ENCODE results near the gene TRPC4AP.
"Not testable (repeated sequence)": the region's sequence is repeated elsewhere in the genome, so short reads cannot be mapped to it uniquely, and the experiment has no call there.

Gene TRPC4AP

DNA sequence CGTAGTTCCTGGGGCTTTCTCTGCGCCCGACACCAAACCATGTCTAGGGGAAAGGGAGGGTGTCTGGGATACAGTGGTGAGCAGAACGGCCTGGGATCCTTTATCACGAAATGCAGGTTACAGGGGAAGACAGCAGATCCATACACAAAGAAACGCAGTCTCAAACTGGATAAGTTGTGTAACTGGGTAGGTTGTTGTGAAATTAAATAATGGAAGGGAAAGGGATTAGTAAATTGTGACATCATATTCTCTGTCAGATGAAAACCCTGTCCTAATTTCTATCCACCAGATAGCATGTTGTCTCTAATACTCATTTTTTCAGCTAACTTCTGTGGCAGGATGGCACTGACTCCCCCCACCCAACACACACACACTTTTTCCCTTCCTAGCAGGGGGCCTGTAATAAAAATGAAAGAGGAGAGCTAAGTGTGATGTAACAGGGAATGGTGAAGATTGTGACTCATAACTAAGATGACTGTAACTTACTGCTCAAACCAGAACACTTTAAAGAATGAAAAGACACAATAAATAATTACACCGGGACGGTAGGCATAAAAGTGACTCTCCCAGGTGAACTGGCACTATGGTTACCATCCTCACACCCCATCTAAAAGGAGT, 769 bp upstream of the TRPC4AP start:
- DNase-seq, result no peak

DNA sequence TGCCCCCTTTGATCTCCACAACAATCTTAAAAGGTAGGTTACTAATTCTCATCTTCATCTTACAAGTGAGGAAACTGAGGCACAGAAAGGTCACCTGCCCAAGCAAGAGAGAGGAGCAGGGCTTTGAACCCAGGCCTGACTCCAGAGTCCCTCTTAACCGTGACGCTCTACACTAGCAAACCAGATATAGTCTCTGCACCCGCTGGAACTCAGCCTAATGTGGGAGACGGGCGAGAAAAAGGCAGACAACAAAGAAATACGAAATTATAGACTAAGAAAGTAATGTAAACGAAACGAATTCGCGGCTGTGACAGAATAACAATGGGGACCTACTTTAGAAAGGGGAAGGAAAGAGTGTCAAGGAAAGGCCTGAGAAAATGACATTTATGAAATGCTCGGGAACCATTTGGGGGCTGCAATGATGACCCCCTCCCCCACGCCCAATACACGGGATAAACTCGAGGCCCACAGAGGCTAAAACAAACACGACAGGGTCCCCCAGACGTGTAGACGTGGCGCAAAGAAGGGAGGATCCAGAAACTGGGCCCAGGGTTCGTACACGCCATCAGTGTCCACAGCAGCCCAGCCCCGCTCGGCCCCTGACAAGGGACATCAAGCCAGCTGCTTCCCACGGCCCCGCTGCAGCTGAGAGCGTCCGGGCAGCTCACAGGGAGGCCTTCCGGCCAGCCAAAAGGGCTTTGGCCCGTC, 637 bp downstream of the TRPC4AP start:
- DNase-seq, result no peak

DNA sequence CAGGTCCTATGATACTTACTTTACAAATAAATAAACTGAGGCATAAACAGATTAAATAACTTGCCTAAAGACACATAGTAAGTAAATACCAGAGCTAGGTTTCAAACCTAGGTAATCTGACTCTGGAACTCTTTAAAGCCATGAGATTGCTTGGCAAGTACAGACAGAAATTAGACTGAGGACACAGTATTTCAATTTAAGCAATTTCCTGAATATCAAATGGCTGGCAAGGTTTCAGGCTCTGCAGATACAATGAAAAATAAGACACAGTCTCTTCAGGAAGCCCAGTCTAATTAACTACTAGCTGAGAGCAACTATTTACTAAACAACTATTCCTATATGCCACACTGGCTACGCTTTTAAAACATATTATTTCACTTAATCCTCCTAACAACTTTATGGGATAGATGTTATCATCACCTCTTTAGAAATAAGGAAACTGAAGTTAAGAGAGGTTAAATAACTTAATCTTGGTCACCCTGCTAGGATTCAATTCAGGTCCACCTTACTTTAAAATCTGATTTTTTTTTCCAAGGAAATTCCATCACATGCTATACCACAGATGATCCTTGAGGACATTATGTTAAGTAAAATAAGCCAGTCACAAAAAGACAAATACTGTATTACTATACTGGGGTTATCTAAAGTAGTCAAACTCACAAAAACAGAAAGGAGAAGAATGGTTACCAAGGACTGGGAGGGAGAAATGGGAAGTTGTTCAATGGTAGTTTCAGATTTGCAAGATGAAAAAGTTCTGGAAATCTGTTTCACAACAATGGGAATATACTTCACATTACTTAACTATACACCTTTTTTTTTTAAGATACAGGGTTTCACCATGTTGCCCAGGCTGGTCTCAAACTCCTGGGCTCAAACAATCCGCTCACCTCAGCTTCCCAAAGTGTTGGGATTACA, 4.1 kb downstream of the TRPC4AP start:
- DNase-seq, result no peak

DNA sequence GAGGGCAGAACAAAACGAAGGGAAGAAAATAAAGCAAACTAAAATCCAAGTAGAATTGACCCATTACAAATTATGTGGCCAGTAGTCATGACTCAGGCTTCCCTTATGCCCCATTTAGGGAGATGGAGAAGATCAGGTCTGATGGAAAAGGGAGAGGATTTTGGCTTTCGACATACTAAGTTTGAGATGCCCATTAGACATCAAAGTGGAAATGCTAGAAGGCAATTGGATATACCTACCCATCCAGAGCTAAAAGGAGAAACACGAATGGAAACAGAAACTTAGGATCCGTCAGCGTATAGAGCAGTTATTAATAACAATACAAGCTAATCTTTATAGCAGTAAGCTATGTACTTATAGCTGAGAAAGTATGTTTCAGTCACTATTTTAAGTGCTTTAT, 4.8 kb downstream of the TRPC4AP start:
- DNase-seq, result no peak

DNA sequence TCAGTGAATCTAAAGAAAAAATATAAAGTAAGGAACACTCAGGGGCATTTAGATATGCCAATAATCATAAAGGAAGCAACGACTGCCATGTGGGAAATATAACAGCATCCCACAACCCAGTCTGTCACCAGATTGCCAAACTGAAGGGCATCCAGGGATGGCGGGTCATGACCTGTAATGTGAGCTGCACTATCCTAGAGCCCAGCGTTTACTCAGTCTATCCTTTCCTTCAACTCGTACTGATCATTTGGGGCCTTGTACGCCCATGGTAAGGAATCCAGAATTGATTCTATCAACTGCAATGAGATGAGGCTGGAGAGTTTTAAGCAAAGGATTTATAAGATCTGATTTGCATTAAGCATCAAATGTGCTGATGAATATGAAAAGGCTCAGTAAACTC, 5.3 kb downstream of the TRPC4AP start:
- no peak for DNase-seq

DNA sequence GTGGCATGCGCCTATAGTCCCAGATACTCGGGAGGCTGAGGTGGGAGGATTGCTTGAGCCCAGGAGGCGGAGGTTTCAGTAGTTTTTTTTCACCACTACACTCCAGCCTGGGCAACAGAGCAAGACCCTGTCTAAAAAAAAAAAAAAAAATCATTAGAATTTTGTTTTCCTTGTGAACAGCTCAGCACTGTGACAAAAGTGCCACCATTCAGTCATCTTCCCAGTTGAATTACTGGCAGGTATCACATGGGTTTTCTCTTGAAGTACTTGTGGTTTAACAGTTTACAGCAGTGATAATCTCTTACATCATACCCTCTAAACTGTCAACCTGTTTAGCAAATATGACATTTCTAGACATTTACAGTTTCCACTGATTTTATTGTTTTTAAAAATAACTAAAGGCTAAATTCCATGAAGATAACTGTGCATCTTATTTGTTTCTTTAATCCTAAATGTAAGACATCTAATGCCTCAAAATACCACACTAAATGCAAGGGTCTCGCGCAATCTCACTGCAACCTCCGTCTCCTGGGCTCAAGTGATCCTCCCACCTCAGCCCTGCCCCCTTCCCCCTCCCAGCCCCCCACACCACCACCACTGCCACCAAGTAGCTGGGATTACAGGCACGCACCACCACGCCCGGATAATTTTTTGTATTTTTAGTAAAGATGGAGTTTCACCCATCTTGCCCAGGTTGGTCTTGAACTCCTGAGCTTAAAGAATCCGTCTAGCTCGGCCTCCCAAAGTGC, 7.0 kb downstream of the TRPC4AP start:
- DNase-seq, result no peak

DNA sequence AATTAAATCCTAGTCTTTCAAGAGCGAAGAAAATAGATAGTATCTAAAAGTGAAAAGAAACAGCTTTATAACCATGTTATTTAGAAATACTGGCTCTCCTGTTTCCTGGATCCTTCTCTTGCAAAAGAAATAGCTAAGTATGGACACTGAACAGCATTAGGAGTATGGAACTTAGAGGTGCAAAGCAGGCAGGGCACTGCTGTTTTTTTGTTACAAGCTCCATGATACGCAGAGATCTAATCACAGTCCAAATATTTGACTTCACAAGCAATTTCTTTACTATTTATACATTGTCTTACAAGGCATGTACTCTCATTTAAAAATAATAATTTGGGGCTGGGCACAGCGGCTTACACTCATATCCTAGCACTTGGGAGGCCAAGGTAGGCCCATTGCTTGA, 7.6 kb downstream of the TRPC4AP start:
- DNase-seq, result no peak

DNA sequence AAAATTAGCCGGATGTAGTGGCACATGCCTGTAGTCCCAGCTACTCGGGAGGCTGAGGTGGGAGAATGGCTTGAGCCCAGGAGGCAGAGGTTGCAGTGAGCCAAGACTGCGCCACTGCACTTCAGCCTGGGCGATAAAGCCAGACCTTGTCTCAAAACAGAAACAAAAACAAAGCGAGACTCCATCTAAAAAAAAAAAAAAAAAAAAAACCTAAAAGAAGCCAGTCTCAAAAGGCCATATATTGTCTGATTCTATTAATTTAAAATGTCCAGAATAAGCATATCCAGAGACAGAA, 12.3 kb downstream of the TRPC4AP start:
- DNase-seq, result not testable (repeated sequence)

DNA sequence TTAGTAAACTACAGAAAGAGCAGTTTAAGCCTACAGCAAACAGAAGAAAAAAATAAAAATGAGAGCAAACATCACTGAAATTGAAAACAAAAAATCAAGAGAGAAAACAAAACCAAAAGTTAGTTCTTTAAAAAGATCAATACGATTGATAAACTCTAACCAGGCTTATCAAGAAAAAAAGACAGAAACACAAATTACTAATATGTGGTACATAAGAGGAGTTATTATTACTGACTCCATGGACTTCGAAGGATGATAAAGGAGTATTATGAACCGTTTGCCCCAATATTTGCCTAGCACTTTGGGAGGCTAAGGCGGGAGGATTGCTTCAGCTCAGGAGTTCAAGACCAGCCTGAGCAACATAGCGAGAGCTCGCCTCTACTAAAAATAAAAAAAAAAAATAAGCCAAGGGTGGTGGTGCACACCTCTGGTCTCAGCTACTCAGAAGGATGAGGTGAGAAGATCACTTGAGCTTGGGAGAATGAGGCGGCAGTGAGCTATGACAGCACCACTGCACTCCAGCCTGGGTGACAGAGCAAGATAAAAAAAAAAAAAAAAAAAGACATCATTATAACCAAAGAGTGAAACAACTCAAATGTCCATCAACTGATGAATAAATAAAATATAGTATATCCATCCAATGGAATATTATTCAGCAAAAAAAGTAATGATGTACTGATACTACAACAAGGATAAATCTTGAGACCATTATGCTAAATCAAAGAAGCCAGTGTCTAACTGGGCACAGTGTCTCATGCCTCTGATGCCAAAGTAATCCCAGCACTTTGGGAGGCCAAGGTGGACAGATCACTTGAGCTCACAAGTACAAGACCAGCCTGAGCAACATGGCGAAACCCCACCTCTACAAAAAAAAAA, 12.9 kb downstream of the TRPC4AP start:
- DNase-seq, result no peak

DNA sequence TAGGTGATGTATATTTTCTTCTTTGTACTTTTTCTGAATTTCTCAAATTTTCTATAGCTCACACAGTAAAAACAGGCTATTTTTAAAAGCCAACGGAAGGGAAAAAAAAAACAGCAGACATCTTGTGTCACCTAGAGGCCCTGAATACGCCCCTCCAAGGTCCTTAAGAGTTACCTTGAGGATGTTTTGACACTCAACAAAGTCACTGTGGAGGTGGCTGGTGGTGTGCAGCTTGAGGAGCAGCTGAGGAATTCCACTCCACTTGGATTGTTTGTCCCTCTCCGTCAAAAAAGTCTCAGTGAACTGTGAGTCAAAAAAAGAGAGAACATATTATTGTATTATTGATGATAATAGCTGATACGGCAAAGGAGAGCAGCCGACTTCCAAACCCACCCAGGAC, 14.7 kb downstream of the TRPC4AP start:
- DNase-seq, result no peak

DNA sequence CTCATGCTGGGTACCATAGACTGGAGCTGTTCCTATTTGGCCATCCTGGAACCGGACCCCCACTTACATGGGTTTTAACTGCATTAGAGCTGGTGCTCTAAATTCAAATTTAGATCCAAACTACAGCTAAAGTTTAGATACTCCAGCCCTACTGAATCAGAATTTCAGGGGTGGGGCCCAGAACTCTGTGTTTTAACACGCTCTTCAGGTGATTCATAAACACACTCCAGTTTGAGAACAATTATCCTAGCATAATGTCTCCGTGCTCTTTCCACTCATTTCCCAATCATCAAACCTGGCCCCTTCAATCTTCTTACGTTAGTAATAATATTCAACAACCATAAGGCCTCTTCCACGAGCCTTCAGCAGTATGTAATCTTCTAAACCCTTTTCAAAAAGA, 15.3 kb downstream of the TRPC4AP start:
- no peak for DNase-seq

DNA sequence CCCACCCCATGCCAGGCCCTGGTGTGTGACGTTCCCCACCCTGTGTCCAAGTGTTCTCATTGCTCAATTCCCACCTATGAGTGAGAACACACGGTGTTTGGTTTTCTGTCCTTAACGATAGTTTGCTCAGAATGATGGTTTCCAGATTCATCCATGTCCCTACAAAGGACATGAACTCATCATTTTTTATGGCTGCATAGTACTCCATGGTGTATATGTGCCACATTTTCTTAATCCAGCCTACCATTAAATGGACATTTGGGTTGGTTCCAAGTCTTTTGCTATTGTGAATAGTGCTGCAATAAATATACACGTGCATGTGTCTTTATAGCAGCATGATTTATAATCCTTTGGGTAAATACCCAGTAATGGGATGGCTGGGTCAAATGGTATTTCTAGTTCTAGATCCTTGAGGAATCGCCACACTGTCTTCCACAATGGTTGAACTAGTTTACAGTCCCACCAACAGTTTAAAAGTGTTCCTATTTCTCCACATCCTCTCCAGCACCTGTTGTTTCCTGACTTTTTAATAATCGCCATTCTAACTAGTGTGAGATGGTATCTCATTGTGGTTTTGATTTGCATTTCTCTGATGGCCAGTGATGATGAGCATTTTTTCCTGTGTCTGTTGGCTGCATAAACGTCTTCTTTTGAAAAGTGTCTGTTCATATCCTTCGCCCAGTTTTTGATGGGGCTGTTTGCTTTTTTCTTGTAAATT, 21.0 kb downstream of the TRPC4AP start:
- DNase-seq, result not testable (repeated sequence)

DNA sequence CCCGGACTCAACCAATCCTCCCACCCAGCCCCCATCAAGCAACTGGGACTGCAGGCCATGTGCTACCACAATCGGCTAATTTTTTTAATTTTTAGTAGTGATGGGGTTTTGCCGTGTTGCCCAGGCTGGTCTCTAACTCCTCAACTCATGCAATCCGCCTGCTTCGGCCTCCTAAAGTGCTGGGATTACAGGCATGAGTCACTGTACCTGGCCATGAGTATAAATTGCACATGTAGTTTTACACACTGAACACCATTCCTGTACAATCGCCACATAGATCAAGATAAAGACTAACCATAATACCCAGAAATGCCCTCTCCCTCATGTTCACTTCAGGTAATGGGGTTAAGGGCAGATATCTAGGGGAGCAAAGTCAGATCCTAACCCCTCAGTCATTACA, 26.4 kb downstream of the TRPC4AP start:
- no peak for DNase-seq

DNA sequence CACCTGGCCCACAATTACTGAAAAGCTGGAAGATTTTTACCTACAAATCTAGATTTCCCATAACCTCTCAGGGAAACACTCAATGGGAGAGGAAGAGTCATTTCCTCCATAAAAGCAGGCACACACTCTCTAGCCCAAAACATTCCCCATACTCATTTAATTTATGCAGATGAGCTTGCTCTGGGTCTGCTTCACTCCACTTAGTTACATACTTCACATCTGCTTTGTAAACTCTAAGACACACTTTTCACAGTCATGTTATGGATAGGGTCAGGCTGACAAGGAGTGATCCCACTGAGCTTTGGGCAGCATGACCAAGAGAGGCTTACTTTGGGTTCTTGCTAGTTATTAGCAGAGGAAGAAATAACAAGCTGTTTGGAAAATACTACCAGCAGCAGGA, 27.4 kb downstream of the TRPC4AP start:
- DNase-seq, result no peak

DNA sequence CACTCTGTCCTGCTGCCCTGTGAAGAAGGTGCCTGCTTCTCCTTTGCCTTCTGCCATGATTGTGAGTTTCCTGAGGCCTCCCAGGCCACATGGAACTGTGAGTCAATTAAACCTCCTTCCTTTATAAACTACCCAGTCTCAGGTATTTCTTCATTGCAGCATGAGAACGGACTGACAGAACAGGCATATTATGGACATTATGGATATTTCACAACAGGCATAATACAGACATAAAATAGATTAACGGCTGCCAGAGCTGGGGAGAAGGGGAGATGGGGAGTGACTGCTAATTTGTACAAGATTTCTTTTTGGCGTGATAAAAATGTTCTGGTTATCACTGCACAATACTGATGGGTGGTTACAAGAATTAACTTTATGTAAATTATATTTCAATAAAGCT, 29.4 kb downstream of the TRPC4AP start:
- DNase-seq, result no peak

DNA sequence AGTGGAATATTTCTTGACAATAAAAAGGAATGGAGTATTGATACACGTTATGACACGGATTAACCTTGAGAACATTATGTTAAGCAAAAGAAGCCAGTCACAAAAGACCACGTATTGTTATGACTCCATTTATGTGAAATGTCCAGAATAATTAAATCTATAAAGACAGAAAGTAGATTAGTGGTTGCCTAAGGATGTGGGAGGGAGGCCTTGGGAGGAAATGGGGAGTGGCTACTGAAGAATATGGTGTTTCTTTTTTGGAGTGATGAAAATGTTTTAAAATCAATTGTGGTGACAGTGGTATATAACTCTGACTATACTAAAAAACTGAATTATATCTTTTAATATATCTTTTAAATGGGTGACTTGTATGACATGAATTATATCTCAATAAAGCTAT, 30.1 kb downstream of the TRPC4AP start:
- no peak for DNase-seq

DNA sequence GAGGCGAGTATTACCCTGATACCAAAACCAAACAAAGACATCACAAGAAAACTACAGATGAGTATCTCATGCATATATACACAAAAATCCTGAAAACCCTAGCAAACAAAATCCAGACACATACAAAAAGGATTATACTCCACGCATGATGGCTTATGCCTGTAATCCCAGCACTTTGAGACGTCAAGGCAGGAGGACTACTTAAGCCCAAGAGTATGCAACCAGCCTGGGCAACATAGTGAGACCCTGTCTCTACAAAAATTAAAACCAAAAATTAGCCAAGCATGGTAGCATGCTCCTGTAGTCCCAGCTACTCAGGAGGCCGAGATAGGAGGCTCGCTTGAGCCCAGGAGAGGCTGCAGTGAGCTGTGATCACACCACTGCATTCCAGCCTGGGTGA, 32.4 kb downstream of the TRPC4AP start:
- DNase-seq, result no peak

DNA sequence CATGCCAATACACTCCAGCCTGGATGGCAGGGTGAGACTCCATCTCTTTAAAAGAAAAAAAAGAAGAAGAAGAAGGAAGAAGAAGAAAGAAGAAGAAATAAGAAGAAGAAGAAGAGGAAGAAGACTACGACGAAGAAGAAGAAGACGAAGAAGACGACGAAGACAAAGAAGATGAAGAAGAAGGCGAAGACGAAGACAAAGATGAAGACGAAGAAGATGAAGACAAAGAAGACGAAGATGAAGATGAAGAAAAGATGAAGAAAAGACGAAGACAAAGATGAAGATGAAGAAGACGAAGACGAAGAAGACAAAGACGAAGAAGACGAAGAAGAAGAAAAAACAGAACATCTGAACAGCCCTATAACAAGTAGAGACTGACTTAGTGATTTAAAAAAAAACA, 33.0 kb downstream of the TRPC4AP start:
- no peak for DNase-seq

DNA sequence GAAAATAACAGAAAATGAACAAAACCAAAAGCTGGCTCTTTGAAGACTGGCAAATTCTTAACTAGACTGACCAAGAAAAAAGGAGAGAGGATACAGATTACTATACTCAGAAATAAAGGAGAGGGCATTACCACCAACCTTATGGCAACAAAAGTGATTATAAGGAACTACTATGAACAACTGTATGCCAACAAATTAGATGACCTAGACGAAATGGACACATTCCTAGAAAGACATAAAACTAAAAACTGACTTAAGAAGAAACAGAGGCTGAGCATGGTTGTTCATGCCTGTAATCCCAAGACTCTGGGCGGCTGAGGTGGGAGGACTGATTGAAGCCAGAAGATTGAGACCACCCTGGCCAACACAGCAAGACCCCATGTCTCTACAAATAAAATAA, 33.5 kb downstream of the TRPC4AP start:
- no peak for DNase-seq

DNA sequence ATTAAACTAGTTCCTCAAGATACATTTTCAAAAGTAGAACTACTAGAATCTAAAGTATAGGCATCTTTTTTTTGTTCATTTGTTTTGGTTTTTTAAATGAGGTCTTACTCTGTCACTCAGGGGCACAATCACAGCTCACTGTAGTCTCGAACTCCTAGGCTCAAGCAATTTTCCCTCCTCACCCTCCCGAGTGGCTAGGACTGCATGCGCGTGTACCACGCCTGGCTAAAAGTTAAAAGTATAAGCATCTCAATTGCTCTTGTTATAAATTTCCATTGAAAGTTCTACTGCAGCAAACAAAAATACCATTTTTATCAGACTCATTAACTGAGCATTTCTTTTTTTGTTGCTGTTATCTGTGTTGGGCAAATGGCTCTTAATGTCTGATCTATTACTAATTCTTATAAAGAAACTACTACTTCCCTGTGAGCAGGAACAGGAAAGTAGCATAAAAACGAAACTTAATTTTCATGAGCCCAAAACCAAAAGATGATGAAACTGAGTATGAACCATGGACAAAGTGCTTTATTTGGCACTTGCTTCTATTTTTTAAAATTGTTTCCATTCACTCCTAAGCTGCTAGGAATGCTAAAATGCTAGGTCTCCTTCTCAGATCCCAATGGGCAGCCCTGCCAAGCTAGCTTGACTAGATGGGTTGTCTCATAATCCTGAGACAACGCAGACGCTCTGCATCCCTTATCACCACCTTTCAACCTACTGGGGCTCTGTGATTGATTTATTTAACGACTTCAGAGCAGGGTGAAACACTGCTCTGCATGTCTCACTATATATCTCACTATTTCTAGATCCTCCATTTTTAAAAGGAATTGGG, 36.9 kb downstream of the TRPC4AP start:
- no peak for DNase-seq

DNA sequence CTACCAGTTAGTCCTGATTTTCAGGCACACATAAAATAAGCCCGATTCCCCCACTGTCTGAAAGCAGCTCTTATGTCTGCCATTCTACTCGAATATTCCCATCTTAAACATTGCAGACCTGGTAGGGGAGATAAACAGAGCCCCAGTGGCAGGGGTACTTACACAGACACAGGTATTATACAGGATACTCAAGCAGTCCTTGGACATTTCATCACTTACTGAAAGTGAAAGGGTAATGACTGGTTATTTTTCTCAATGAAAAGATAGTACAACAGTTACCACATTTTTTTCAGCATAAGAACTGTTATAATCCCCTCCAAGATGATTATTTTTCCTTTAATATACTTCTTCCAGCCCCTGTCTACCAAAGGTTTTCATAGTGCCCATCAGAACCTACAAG, 37.8 kb downstream of the TRPC4AP start:
- no peak for DNase-seq

Data from activated CD4-positive, alpha-beta T cell treated with anti-CD3 and anti-CD28 coated beads for 1 hour (primary cell).